SHP77 (cell line): ENCODE measurements around the gene JMJD8.

Source experiments
- DNase-seq, 2 experiments: peaks; one replicate each; lab custom pipeline; 2025; lab: John Stamatoyannopoulos, UW

JMJD8 gene

GRCh38 chr16:638836-639235 lies 45.3 kb downstream of the JMJD8 start:
- no peak for DNase-seq

- DNase-seq: no peak
Measured at GRCh38 chr16:638034-638543, 46.0 kb downstream of the JMJD8 start.

DNA sequence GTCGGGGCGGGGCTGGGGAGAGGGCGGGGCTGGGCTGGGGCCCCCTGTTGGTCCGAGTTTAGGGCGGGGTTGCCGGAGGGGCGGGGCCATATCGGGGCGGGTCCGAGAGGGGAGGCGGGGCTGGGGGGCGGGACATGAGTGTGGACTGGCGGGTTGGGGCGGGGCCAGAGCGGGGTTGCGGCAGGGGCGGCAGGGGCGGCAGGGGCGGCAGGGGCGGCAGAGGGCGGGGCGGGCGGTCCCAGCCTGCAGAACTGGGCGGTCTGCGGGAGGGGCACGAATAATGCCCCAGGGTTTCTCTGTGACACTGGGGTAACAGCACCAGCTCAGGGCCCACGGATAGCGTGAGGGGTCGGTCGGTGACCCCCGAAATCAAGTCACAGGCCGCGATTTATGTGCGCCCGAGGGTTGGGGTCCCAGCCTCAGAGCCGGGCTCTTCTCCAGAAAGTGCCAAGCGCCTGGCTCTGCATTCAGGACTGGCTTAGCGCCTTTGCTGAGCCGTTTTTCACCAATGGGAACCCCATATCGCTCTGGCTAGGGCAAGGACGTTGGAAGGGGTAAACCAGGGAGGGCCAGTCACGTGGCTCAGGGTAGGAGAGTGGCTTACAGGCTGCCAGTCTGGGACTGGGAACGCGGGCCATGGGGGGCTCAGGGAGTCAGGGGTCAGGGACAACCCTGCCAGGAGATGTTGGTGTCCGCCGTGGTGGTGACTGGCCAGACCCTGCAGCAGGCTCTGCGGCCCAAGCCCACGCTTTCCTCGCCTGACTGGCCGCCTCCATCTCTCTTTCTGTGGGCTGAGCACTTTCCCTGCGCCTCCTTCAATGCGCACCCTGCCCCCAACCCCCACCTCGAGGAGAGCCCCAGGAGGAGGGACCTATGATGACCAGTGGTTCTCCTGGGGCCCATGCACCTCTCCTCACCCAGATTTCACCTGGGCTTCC lies 46.8 kb downstream of the JMJD8 start:
- peak; percentile 38 to 88 for DNase-seq

DNA sequence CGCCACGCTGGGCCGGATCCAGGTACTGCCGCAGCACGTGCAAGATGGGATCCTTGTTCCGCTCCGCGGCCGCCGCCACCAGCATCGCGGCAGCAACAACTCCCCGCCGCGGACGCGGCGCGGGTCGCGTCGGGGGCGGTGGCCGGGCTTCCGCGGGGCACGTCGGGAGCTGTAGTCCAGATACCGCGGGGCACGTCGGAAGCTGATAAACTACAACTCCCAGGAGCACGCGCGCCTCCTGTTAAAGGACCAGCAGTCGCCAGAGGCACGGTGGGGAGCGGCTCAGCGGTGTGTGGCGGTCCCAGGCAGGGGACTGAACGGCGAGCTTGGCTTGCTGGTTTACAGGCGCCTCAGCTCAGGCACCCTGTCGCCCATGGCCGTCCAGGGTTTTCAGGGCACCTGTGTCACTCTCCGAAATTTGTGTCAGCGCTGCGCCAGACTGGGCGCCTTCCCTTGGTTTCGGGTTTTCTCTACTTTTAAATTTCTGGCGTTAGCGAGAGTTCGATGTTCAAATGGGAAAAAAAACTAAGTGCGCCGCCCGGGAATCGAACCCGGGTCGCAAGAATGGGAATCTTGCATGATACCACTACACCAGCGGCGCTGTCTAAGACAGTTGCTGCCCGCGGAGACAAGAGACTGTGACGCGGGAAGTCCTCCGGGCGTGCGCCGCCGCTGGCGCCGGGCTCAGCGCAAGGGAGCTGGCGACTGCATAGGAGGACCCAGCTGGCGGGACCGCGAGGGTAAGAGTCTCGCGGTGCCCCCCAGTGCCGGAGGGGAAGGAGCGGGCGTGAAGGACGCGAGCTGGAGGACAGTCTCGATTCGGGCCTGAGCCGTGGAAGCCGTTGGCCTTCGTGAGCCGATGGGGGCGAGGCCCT lies 47.7 kb downstream of the JMJD8 start, which contains the start of gene METTL26:
Gene METTL26 (minus strand): TSS at position 100 of the 875 bp plus-strand sequence. CDS start 15 bp downstream, at position 85.
- peak; percentile 93 to 94 for DNase-seq

GRCh38 chr16:635573-636205 lies 48.4 kb downstream of the JMJD8 start:
- no peak for DNase-seq

GRCh38 chr16:634996-635395 lies 49.1 kb downstream of the JMJD8 start:
- no peak for DNase-seq

GRCh38 chr16:634051-634670 lies 50.0 kb downstream of the JMJD8 start:
- DNase-seq: no peak

- DNase-seq: no peak
Measured at GRCh38 chr16:633336-634050, 50.6 kb downstream of the JMJD8 start.

- no peak for DNase-seq
Measured at GRCh38 chr16:632486-633335, 51.4 kb downstream of the JMJD8 start.

- no peak for DNase-seq
Measured at GRCh38 chr16:631808-632358, 52.3 kb downstream of the JMJD8 start.
